Measurements from ENCODE around the gene SRP54. TPM values are rescaled to one million over a fixed set of nuclear protein-coding genes. Genes with fewer than 3 reads are reported as not detected.

The SRP54 gene
- total and polyA plus RNA-seq, 2 donors (not counting 3 experiments of a cell fraction or from before 2014, with no cell fraction given), result 32.8 to 63.7 TPM

GRCh38 chr14:34997762-34998161, 15.0 kb downstream of the SRP54 start:
- H4K20me1 ChIP-seq (replicated peaks; ENCODE audit: control insufficient read depth, extremely low read depth, insufficient read depth, low read length), result peaks cover 2% of the 10 kb centered on the region
- no peak overlapping the region for H3K9ac ChIP-seq (replicated peaks; ENCODE audit: extremely low read depth, insufficient read depth, low read length)
- BruUV-seq (replicated peaks), result no TSS peak
- peaks cover 0 to 1% of the 10 kb centered on the region in 2 experiments for H3K36me3 ChIP-seq (ENCODE audit: control insufficient read depth in 2 of 2, extremely low read depth in 1 of 2, insufficient read depth in 2 of 2, low read length in 2 of 2)
- FAIRE-seq (no peak), DNase-seq (ENCODE audit: low read depth, low spot score) (peak; percentile 56)
- TF ChIP-seq MAX (IDR thresholded peaks at IDR 0.05; ENCODE audit: insufficient read depth, insufficient read length), result no peak
- TF ChIP-seq GATA2 (IDR thresholded peaks at IDR 0.05; ENCODE audit: insufficient read depth, insufficient read length, low read depth, low read length), result no peak
- TF ChIP-seq POLR2AphosphoS5 (IDR thresholded peaks at IDR 0.05; ENCODE audit: insufficient read depth, low read depth, low read length), result no peak
- dilution Hi-C loops (cut with MboI; ENCODE audit: extremely low pct_ligation_motif_present, low sequenced_read_pairs) (no loop called here), intact Hi-C loops (cut with micrococcal nuclease) (no loop called here)
- no peak overlapping the region for H3K4me2 ChIP-seq (ENCODE audit: insufficient read depth, low read length)
- H3K27ac ChIP-seq (ENCODE audit: insufficient read depth, low read depth, low read length), result no peak overlapping the region
- no peaks in the 10 kb centered on the region for H3K9me1 ChIP-seq (replicated peaks; ENCODE audit: control insufficient read depth, extremely low read depth, insufficient read depth, low read length)
- H3K4me1 ChIP-seq (ENCODE audit: control insufficient read depth, extremely low read depth, insufficient read depth, low read length), result peaks cover 4% of the 10 kb centered on the region
- no peaks in the 10 kb centered on the region for H3K9me3 ChIP-seq (replicated peaks; ENCODE audit: control insufficient read depth, insufficient read depth, low read length)
- no peak overlapping the region for H2AFZ ChIP-seq (ENCODE audit: low read depth, low read length)
- H3K79me2 ChIP-seq (ENCODE audit: control insufficient read depth, insufficient read depth, low read length), result peaks cover 19% of the 10 kb centered on the region
- CTCF ChIA-PET, result interaction anchor here (1.8 kb wide), 1 partner anchor 8 kb away, joined by 5 read pairs; no protein-coding TSS in a partner anchor
- H3K27me3 ChIP-seq (ENCODE audit: control insufficient read depth in 2 of 2, insufficient read depth in 2 of 2, low read length in 2 of 2), result no peaks in the 10 kb centered on the region
- POLR2A ChIA-PET, result no interaction called here
- H3K4me3 ChIP-seq (replicated peaks in 1 of 3; ENCODE audit: insufficient read depth in 1 of 3, low read depth in 1 of 3, low read length in 3 of 3), result no peak overlapping the region

- Histone ChIP-seq H3K9ac (replicated peaks; ENCODE audit: extremely low read depth, insufficient read depth, low read length) (no peak overlapping the region), H3K36me3 (ENCODE audit: control insufficient read depth in 2 of 2, extremely low read depth in 1 of 2, insufficient read depth in 2 of 2, low read length in 2 of 2) (peaks cover 0 to 1% of the 10 kb centered on the region in 2 experiments), H2AFZ (ENCODE audit: low read depth, low read length) (no peak overlapping the region), H4K20me1 (replicated peaks; ENCODE audit: control insufficient read depth, extremely low read depth, insufficient read depth, low read length) (no peaks in the 10 kb centered on the region), H3K9me1 (replicated peaks; ENCODE audit: control insufficient read depth, extremely low read depth, insufficient read depth, low read length) (no peaks in the 10 kb centered on the region), H3K79me2 (ENCODE audit: control insufficient read depth, insufficient read depth, low read length) (peaks cover 9% of the 10 kb centered on the region), H3K27me3 (ENCODE audit: control insufficient read depth in 2 of 2, insufficient read depth in 2 of 2, low read length in 2 of 2) (no peaks in the 10 kb centered on the region), H3K4me2 (ENCODE audit: insufficient read depth, low read length) (no peak overlapping the region), H3K9me3 (replicated peaks; ENCODE audit: control insufficient read depth, insufficient read depth, low read length) (no peaks in the 10 kb centered on the region), H3K4me3 (replicated peaks in 1 of 3; ENCODE audit: insufficient read depth in 1 of 3, low read depth in 1 of 3, low read length in 3 of 3) (no peak overlapping the region), H3K4me1 (ENCODE audit: control insufficient read depth, extremely low read depth, insufficient read depth, low read length) (no peaks in the 10 kb centered on the region), H3K27ac (ENCODE audit: insufficient read depth, low read depth, low read length) (no peak overlapping the region)
- DNase-seq (ENCODE audit: low read depth, low spot score) (no peak), FAIRE-seq (no peak)
- POLR2A ChIA-PET, result no interaction called here
- dilution Hi-C loops (cut with MboI; ENCODE audit: extremely low pct_ligation_motif_present, low sequenced_read_pairs) (no loop called here), intact Hi-C loops (cut with micrococcal nuclease) (no loop called here)
- CTCF ChIA-PET, result interaction anchor here (1.7 kb wide), 1 partner anchor 18 kb away, joined by 4 read pairs; no protein-coding TSS in a partner anchor
- no TSS peak for BruUV-seq (replicated peaks)
- TF ChIP-seq GATA2 (IDR thresholded peaks at IDR 0.05; ENCODE audit: insufficient read depth, insufficient read length, low read depth, low read length) (no peak), POLR2A (IDR thresholded peaks at IDR 0.05; ENCODE audit: low read depth, low read length) (no peak), POLR2AphosphoS5 (IDR thresholded peaks at IDR 0.05; ENCODE audit: insufficient read depth, low read depth, low read length) (no peak), MYC (IDR thresholded peaks at IDR 0.05; ENCODE audit: low read depth, low read length) (no peak), MAX (IDR thresholded peaks at IDR 0.05; ENCODE audit: insufficient read depth, insufficient read length) (no peak), EZH2 (IDR thresholded peaks at IDR 0.05; ENCODE audit: borderline replicate concordance, low read depth, low read length, severe bottlenecking) (no peak)
These were observed 16.7 kb downstream of the SRP54 start for GRCh38 chr14:34999500-34999899.
